Cerebellar cortex (tissue), 1 donor: ENCODE results near the gene RAB1B.

Experiments used
- DNase-seq: peaks from one replicate; pipeline ENCODE4 v3.0.0-alpha.2; 2015; ENCODE audit warnings: low spot score

RAB1B gene

GRCh38 chr11:66284526-66285078, 16.2 kb downstream of the RAB1B start:
- no peak for DNase-seq

GRCh38 chr11:66285250-66285947, 17.0 kb downstream of the RAB1B start:
- peak; percentile 61 for DNase-seq

- DNase-seq, result no peak
Observed at GRCh38 chr11:66286699-66287098, 18.3 kb downstream of the RAB1B start.

- DNase-seq, result no peak
Observed at GRCh38 chr11:66287211-66287888, 18.9 kb downstream of the RAB1B start.

GRCh38 chr11:66287889-66288670, 19.6 kb downstream of the RAB1B start:
- no peak for DNase-seq

GRCh38 chr11:66288671-66289547, 20.5 kb downstream of the RAB1B start, which contains the start of gene YIF1A:
Gene YIF1A (minus strand): TSS chr11:66289143. CDS start chr11:66288985, 158 bp downstream.
- DNase-seq, result peak; percentile 100

- no peak for DNase-seq
Observed at GRCh38 chr11:66289548-66290329, 21.3 kb downstream of the RAB1B start.

- DNase-seq, result no peak
Observed at GRCh38 chr11:66290330-66290621, 21.8 kb downstream of the RAB1B start.

GRCh38 chr11:66291303-66291705, 22.9 kb downstream of the RAB1B start:
- no peak for DNase-seq

GRCh38 chr11:66291706-66292542, 23.5 kb downstream of the RAB1B start, which contains the start of gene TMEM151A:
Gene TMEM151A (plus strand): TSS chr11:66291894. CDS start chr11:66292014, 120 bp downstream.
- no peak for DNase-seq

GRCh38 chr11:66292543-66293332, 24.3 kb downstream of the RAB1B start:
- no peak for DNase-seq

GRCh38 chr11:66293352-66293751, 24.9 kb downstream of the RAB1B start:
- DNase-seq, result no peak

- DNase-seq, result no peak
Observed at GRCh38 chr11:66293777-66294625, 25.6 kb downstream of the RAB1B start.

GRCh38 chr11:66294626-66295620, 26.5 kb downstream of the RAB1B start:
- no peak for DNase-seq

- DNase-seq, result no peak
Observed at GRCh38 chr11:66297610-66298009, 29.2 kb downstream of the RAB1B start.

GRCh38 chr11:66299186-66299585, 30.7 kb downstream of the RAB1B start:
- DNase-seq, result no peak

GRCh38 chr11:66302656-66303055, 34.2 kb downstream of the RAB1B start:
- DNase-seq, result no peak
